SH-SY5Y (cell line): ENCODE data around the gene MTR.

ENCODE experiments used
- GATA2 ChIP-seq: IDR thresholded peaks from 2 replicates; pipeline ENCODE4 v1.6.1; 2011; ENCODE audit warnings: mild to moderate bottlenecking, low read depth, low read length
- GATA3 ChIP-seq: IDR thresholded peaks from 2 replicates; pipeline ENCODE4 v1.6.1; 2011; ENCODE audit warnings: low read depth, mild to moderate bottlenecking, low read length, moderate library complexity

GRCh38 chr1:236754525-236755210, 40.4 kb upstream of the MTR start:
- TF ChIP-seq GATA3 (no peak), GATA2 (no peak)
